Pancreas (tissue), 10 donors: ENCODE results near the gene ZNF804B. TPM values are rescaled to one million over a fixed set of nuclear protein-coding genes. Genes with fewer than 3 reads are reported as not detected.

Experiments
- ATAC-seq, 4 donors: fragments of 200-7000 bp; cut with Tn5 transposase; one replicate each; pipeline versions ENCODE4 v1.8.0 to v1.9.1; 2020; ENCODE audit warnings: mild to moderate bottlenecking in 4 of 4, moderate library complexity in 4 of 4
- DNase-seq, 6 donors: peaks; one replicate each; pipeline ENCODE4 v3.0.0-alpha.2; 2020
- FAIRE-seq: peaks from 2 replicates; lab custom pipeline; 2012; peaks lifted over from hg19 to GRCh38; lab: Jason Lieb, UNC
- H3K27ac ChIP-seq, 4 donors: fragments of 200-600 bp; sonication (generic); 1 replicate in 3 of 4; 2 replicates in 1 of 4; pipeline versions ENCODE4 v1.5.0 to v1.8.0; 2020
- H3K27me3 ChIP-seq, 4 donors: fragments of 200-600 bp; one replicate each; pipeline ENCODE4 v1.8.0; 2021
- H3K36me3 ChIP-seq, 3 donors: fragments of 200-600 bp; sonication (generic) in 1 of 3; one replicate each; pipeline versions ENCODE4 v1.5.0 to v1.8.0; 2020 to 2021
- H3K4me1 ChIP-seq, 3 donors: fragments of 200-600 bp; one replicate each; pipeline ENCODE4 v1.8.0; 2021
- H3K4me3 ChIP-seq, 4 donors: fragments of 200-600 bp; sonication (generic) in 2 of 4; one replicate each; pipeline versions ENCODE4 v1.5.0 to v1.8.0; 2020 to 2021
- H3K9me3 ChIP-seq, 4 donors: fragments of 200-600 bp; one replicate each; pipeline ENCODE4 v1.8.0; 2021
- CTCF ChIP-seq, 4 donors: fragments of 200-600 bp; sonication (generic) in 3 of 4; IDR thresholded peaks; one replicate each; pipeline versions ENCODE4 v1.5.0 to v1.8.0; 2021; ENCODE audit warnings: antibody characterized with exemption in 4 of 4
- WGBS, 2 donors: extraction: QIAGEN DNeasy Blood & Tissue Kit; methylation state at CpG; one replicate each; pipeline ENCODE4 v1.1.7; 2013; 5-methylcytosine and 5-hydroxymethylcytosine counted together
- intact Hi-C, 3 donors: fragments of 100-400 bp; cut with DNase I; formaldehyde crosslinking; loops; one replicate each; pipeline versions ENCODE4 v1.11.1 to v1.14.2; 2022
- polyA plus RNA-seq, 2 donors: library from polyadenylated mRNA; stranded (reverse); fragments of 200-250 nt; gene quantifications; one replicate each; pipeline ENCODE4 v1.2.3, GENCODE V29; 2013
- total RNA-seq, 6 donors: library from RNA; stranded (reverse); fragmentation: NEBNext Ultra II Directional in 4 of 6; extraction: Animal tissue kit (Norgen Biotek cat#: 25700) in 4 of 6; gene quantifications; one replicate each; pipeline versions ENCODE4 v1.2.1 to v1.2.4, GENCODE V29; 2021 to 2023
- donor health status: healthy with polysubstance abuse.
- donor health status: DM: no; HTN: no; CAD: no; lungs with moderate emphysema.
- donor health status: DM: no; HTN: no; CAD: no.
- donor health status: control.
- donor health status: control.
- donor health status: Bipolar disorder and iron deficiency.
- donor health status: DM: yes; HTN: yes; CAD: no.
- donor health status: DM: no; HTN: no; CAD: no.
- donor health status: DM: no; HTN: no; CAD: no.
- donor health status: DM: yes; HTN: yes; CAD: no.

ZNF804B gene
- total and polyA plus RNA-seq, 8 donors = 0.14 to 1.1 (median 0.42) TPM; not detected in 1

- FAIRE-seq = no peak
- H3K9me3 ChIP-seq = no peaks in the 10 kb centered on the region
- no peak overlapping the region for H3K27ac ChIP-seq
- DNase-seq = no peak
- WGBS, 2 donors = 75 to 80% methylated on average over 1 of the region's 1 CpG
- no peak for ATAC-seq
- H3K4me1 ChIP-seq = no peaks in the 10 kb centered on the region
- no peak for TF ChIP-seq CTCF (IDR thresholded peaks at IDR 0.05)
- intact Hi-C loops = no loop called here
- no peak overlapping the region for H3K4me3 ChIP-seq
- no peaks in the 10 kb centered on the region for H3K36me3 ChIP-seq
- H3K27me3 ChIP-seq = no peaks in the 10 kb centered on the region
Observed at GRCh38 chr7:89091550-89091949, 332.1 kb downstream of the ZNF804B start.

- Histone ChIP-seq H3K9me3 (no peaks in the 10 kb centered on the region), H3K27me3 (no peaks in the 10 kb centered on the region), H3K27ac (no peak overlapping the region), H3K4me3 (no peak overlapping the region), H3K4me1 (no peaks in the 10 kb centered on the region), H3K36me3 (no peaks in the 10 kb centered on the region)
- intact Hi-C loops = no loop called here
- ATAC-seq (no peak), FAIRE-seq (no peak), DNase-seq (no peak)
- WGBS, 2 donors = 71 to 84% methylated on average over 3 of the region's 3 CpGs
- TF ChIP-seq CTCF (IDR thresholded peaks at IDR 0.05) = no peak
Observed at GRCh38 chr7:89094269-89094668, 334.8 kb downstream of the ZNF804B start.

- ATAC-seq = no peak
- Histone ChIP-seq H3K4me3 (no peak overlapping the region), H3K4me1 (no peaks in the 10 kb centered on the region), H3K27me3 (no peaks in the 10 kb centered on the region), H3K27ac (no peak overlapping the region), H3K9me3 (no peaks in the 10 kb centered on the region), H3K36me3 (no peaks in the 10 kb centered on the region)
- no peak for FAIRE-seq
- no peak for DNase-seq
- TF ChIP-seq CTCF (IDR thresholded peaks at IDR 0.05) = no peak
- intact Hi-C loops = no loop called here
Observed at GRCh38 chr7:89103564-89103963, 344.1 kb downstream of the ZNF804B start.

GRCh38 chr7:89104748-89105685, 345.5 kb downstream of the ZNF804B start:
- H3K9me3 ChIP-seq = no peaks in the 10 kb centered on the region
- no peaks in the 10 kb centered on the region for H3K36me3 ChIP-seq
- FAIRE-seq (no peak), DNase-seq (no peak), ATAC-seq (no peak)
- no peaks in the 10 kb centered on the region for H3K27me3 ChIP-seq
- WGBS, 2 donors = 75 to 81% methylated on average over 6 of the region's 6 CpGs
- TF ChIP-seq CTCF (IDR thresholded peaks at IDR 0.05) = no peak
- intact Hi-C loops = no loop called here
- no peak overlapping the region for H3K27ac ChIP-seq
- no peak overlapping the region for H3K4me3 ChIP-seq
- H3K4me1 ChIP-seq = no peaks in the 10 kb centered on the region

- no peaks in the 10 kb centered on the region for H3K27me3 ChIP-seq
- TF ChIP-seq CTCF (IDR thresholded peaks at IDR 0.05) = no peak
- H3K4me3 ChIP-seq = no peak overlapping the region
- ATAC-seq (no peak), FAIRE-seq (no peak), DNase-seq (no peak)
- H3K36me3 ChIP-seq = no peaks in the 10 kb centered on the region
- no peak overlapping the region for H3K27ac ChIP-seq
- WGBS, 2 donors = 41 to 44% methylated on average over 2 of the region's 2 CpGs
- intact Hi-C loops = no loop called here
- H3K9me3 ChIP-seq = no peaks in the 10 kb centered on the region
- H3K4me1 ChIP-seq = no peaks in the 10 kb centered on the region
Observed at GRCh38 chr7:89123871-89124270, 364.4 kb downstream of the ZNF804B start.
